ENCODE data around the gene EPHA8.

The EPHA8 gene

GRCh38 chr1:22625262-22625925 lies 62.1 kb downstream of the EPHA8 start:
- no peak for DNase-seq

GRCh38 chr1:22626237-22627157 lies 63.2 kb downstream of the EPHA8 start:
- no peak for DNase-seq

- DNase-seq: no peak
These were observed 64.0 kb downstream of the EPHA8 start for GRCh38 chr1:22627331-22627730.

GRCh38 chr1:22628698-22629444 lies 65.6 kb downstream of the EPHA8 start:
- no peak for DNase-seq

GRCh38 chr1:22629886-22630285 lies 66.6 kb downstream of the EPHA8 start:
- no peak for DNase-seq

GRCh38 chr1:22633697-22634463 lies 70.6 kb downstream of the EPHA8 start:
- no peak for DNase-seq

GRCh38 chr1:22635436-22635835 lies 72.1 kb downstream of the EPHA8 start:
- DNase-seq: no peak

GRCh38 chr1:22636353-22636752 lies 73.1 kb downstream of the EPHA8 start, which contains the start of gene C1QA:
Gene C1QA (plus strand): TSS chr1:22636628. CDS start chr1:22637617, 989 bp downstream.
- no peak for DNase-seq

GRCh38 chr1:22636927-22637326 lies 73.6 kb downstream of the EPHA8 start:
- DNase-seq: no peak

GRCh38 chr1:22637907-22638445 lies 74.7 kb downstream of the EPHA8 start:
- no peak for DNase-seq

- no peak for DNase-seq
These were observed 75.4 kb downstream of the EPHA8 start for GRCh38 chr1:22638476-22639234.

- DNase-seq: no peak
These were observed 76.0 kb downstream of the EPHA8 start for GRCh38 chr1:22639286-22639685.

- no peak for DNase-seq
These were observed 78.0 kb downstream of the EPHA8 start for GRCh38 chr1:22641247-22641646.

GRCh38 chr1:22641906-22642636 lies 78.8 kb downstream of the EPHA8 start:
- peak; percentile 54 to 57 for DNase-seq

GRCh38 chr1:22643381-22643780 lies 80.1 kb downstream of the EPHA8 start, which contains the start of gene C1QC:
Gene C1QC (plus strand): TSS chr1:22643633. CDS start chr1:22644024, 391 bp downstream.
- DNase-seq: no peak

- DNase-seq: no peak
These were observed 80.6 kb downstream of the EPHA8 start for GRCh38 chr1:22643928-22644327.

- no peak for DNase-seq
These were observed 82.6 kb downstream of the EPHA8 start for GRCh38 chr1:22645931-22646330.

- DNase-seq: no peak
These were observed 83.1 kb downstream of the EPHA8 start for GRCh38 chr1:22646384-22646783.

GRCh38 chr1:22650089-22650693 lies 86.9 kb downstream of the EPHA8 start:
- DNase-seq: no peak

Measured in CD4-positive, alpha-beta T cell treated with Interleukin-1 beta for 1 hour (primary cell).